ENCODE measurements around the gene PPDPF.

GRCh38 chr20:63527184-63527583, 6.6 kb downstream of the PPDPF start:
- TF ChIP-seq CTCF (IDR thresholded peaks at IDR 0.05; ENCODE audit: poor library complexity, severe bottlenecking), result no peak
- peak; percentile 54 for TF ChIP-seq POLR2AphosphoS5 (IDR thresholded peaks at IDR 0.05)
- no peak for TF ChIP-seq EZH2 (IDR thresholded peaks at IDR 0.05; ENCODE audit: borderline replicate concordance, insufficient read depth, low read length, poor library complexity, severe bottlenecking)
- no peak for TF ChIP-seq SMC3 (conservative IDR thresholded peaks at IDR 0.05; ENCODE audit: poor library complexity)
- no peak for TF ChIP-seq RAD21 (conservative IDR thresholded peaks at IDR 0.05)
- TF ChIP-seq EP300 (conservative IDR thresholded peaks at IDR 0.05; ENCODE audit: poor library complexity, severe bottlenecking), result no peak
